ENCODE results near the gene HAUS3.

DNA sequence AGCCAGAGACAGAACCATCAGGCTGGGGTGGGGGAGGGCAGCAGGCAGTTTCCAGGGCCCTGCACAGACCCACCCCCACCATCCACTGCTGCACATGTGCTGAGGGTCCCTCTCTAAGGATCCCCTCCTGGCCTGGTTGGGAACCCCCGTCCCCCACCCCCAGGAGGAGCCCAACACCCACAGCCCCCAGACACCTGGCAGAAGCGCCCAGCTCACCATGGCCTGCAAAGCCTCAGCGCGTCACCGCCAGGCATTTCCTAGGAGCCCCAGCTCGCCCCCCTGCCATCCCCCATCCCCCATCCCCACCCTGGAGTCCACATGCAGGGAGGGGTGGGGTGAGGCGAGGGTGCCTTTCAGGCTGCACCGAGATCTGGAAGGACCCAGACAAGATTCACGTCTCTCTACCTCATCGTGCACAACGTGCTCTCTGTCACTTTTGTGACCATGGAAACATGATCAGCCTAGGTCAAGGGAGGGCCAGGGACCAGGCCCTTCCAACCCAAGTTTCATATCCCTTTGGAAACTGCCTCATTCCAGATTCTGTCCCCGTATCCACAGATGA lies 10.7 kb upstream of the HAUS3 start:
- TF ChIP-seq GABPA (IDR thresholded peaks at IDR 0.05; ENCODE audit: borderline replicate concordance, insufficient read depth, low read length): no peak
- no peak for TF ChIP-seq RFX5 (IDR thresholded peaks at IDR 0.05; ENCODE audit: borderline replicate concordance, low read depth, low read length)
